HG03103 (cell line): ENCODE results near the gene TRPC3.

ENCODE experiments used
- ATAC-seq: cut with Tn5 transposase; IDR thresholded peaks from one replicate; pipeline ENCODE4 v1.9.1; 2021; ENCODE audit warnings: low read depth; ENCODE audit not compliant: unreplicated experiment

Gene TRPC3

DNA sequence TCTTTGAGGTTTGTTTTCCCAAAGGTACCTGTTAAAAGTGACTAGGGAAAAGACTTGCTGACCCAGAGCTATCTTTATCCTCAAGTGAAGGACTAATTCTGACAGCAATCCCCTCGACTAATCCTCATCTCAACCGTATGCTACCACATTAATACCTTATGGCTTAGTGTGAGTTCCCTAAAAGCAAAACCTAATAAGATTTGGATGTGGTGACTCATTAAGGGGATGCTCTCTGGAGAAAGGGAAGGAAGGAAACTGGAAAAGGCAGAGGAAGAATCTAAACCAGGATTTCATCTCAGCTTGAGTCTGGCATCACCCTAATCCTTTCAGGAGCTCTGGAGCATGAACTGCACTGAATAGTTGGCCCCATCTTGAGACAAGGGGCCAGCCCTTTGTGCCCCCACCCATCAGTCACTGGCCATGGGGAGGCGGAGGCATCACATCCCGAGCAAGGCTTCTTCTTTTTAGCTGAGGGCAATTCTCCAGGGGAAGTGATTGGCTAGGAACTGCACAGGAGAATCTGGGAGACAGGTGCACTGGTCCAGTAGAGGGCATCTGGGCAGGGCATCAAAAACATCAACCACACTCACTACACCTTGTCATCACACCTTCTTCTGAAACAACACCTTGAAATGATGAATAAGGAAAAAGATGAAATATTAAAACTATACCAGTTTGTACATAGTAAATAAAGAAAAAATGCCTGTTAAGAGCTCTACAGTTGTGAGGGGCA lies 74.7 kb downstream of the TRPC3 start:
- no peak for ATAC-seq

DNA sequence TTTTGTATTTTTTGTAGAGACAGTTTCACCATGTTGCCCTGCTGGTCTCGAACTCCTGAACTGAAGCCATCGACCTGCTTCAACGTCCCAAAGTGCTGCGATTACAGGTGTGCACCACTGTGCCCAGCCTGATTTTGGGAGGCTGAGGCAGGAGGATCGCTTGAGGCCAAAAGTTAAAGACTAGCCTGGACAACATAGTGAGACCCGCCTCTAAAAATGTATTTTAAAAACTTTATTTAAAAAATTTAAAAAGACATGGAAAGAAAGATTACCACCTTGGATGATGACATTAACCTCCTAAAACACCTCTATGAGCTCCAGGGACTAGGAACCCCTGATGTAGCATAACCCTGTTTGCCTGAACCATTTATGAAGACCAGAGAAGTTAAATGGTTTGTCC lies 75.8 kb downstream of the TRPC3 start:
- ATAC-seq, result no peak

DNA sequence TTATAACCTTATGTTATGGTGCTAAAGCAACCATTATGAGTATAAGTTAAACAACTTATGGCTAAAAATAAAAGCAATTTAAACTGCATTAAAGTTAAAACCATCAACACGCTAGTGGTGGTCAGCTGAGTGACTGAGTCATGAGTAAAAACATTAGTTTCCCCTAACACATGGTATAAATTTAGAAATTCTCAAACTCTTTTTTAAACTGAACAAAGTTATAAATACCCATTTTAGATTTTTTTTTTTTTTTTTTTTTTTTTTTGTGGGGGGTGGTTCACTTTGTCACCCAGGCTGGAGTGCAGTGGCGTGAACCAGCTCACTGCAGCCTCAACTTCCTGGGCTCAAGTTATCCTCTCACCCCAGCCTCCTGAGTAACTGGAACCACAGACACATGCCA lies 76.2 kb downstream of the TRPC3 start:
- ATAC-seq, result no peak

DNA sequence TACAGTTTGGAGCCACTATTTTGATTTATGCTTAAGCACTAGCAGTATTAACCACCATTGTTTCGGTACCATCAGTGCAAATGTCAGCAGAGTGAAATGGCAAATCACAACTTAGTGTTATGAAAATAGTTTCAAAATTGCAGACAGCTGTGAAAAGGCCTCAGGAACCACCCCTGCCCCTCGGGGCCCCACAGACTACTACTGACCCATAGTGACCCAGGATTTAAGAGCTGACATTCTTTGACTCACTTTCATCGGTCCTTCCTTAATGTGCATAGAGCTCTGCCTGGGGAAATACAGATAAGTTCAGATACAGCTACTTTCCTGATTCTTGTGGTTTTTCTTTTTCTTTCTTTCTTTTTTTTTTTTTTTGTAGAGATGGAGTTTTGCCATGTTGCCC lies 78.3 kb downstream of the TRPC3 start:
- no peak for ATAC-seq

DNA sequence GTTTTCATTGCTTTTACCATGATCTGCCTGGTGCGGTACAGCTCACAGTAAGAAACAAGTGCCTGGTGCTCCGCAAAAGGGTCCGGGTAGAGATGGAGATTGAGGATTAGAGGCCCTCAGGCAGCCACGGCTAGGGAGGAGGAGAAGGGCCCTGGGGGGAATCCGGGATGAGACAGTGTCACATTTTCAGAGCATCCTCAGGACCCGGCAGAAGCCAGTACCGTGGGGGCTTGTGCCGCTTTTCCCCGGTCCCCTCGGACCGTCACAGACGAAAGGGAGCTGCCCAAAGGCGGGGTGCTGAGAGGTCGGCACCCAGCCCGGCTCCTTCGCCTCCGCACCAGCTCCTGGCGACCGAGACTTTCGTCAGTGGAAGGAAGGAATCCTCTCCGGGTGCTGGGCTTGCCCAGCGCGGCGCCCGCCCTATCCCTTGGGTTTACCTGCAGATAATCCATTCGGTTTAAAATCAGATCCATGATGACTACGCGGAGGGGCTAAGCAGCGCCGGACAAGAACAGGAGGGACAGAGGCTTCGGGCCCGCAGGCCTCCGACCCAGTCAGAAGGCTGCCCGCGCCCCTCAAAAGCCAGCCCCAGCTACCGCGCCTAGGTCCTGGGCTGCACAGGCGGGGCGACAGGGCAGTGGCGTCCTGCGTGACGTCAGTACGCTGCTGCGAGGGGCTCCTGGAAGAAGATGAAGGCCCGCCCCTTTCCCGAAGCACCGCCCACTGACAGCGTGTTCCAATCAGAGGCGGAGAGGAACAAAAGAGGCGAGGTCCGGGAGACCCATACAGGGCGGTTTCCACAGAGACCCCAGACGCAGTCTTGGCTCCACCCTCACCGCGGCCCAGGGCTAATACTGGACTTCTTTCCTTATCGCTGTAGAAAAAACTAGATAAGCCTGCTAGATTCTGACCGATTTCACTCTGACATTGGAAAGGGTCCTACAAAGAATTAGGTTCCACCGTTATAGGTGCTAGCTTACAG lies 81.7 kb downstream of the TRPC3 start, which contains the start of gene BBS7:
BBS7 (minus strand) TSS at position 634 of the 982 bp plus-strand sequence; CDS start at position 473, 161 bp downstream.
- peak; percentile 98 for ATAC-seq

DNA sequence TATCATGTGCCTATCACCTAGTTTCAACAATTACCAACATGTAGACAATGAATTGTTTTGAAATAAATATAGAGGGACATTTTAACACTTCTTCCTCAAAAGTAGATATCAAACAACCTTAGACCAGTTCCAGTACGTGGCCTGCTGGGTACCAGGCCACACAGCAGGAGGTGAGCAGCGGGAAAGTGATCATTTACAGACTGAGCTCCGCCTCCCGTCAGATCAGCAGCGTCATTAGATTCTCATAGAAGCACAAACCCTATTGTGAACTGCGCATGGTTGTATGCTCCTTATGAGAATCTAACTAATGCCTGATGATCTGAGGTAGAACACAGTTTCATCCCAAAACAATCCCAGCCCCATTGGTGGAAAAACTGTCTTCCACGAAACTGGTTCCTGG lies 88.1 kb downstream of the TRPC3 start:
- no peak for ATAC-seq

DNA sequence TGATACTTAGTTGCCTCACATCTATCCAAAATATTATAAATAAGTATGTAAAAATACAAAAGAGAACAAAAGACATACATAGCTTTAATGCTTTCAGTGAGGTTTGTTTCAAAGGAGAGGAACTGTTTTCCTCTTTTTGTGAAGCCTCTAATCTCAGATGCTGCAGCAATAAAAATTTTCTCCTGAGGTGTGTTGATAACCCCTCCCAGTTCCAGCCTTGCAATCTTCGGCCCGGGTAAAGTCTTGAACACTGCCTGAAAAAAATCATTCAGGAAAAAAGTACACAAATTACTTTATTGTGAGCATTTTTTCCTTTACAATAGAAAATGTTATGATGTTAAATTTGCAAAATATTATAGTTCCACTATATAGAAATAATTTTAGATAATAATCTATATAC lies 90.4 kb downstream of the TRPC3 start:
- ATAC-seq, result no peak

DNA sequence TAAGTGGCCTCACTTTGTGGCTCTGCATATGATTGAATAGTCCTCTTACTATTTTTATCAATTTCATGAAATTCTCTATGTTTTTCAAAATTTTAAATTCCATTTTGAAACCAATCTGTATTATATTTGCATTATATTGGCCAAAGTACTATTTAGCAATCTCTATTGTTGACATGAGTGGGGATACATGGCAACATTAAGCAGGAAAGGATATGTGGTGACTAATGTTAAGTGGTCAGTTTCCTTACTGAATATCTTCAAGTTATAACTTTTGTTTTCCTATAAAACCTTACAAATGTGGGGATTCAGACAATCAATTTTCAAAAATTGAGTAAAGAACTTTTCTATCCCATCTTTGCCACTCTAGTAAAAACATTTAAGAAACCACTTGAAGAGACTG lies 91.7 kb downstream of the TRPC3 start:
- ATAC-seq, result no peak

DNA sequence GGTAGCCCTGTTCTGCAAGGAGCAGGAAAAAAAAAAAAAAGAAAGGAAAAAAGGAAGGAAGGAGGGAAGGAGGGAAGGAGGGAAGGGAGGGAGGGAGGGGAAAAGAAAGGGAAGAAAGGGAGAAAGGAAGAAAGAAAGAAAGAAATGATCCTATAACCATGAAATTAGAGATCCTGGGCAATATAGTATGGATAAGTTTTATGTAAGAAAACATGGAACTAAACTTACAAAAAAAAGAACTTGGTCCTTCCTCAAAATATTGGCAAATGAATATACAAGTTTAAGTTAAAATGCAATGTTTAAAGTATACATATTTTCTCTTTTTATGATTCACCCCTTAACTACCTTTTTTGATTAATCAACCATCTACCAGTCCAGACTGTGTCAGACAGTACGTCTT lies 100.5 kb downstream of the TRPC3 start:
- ATAC-seq, result no peak

DNA sequence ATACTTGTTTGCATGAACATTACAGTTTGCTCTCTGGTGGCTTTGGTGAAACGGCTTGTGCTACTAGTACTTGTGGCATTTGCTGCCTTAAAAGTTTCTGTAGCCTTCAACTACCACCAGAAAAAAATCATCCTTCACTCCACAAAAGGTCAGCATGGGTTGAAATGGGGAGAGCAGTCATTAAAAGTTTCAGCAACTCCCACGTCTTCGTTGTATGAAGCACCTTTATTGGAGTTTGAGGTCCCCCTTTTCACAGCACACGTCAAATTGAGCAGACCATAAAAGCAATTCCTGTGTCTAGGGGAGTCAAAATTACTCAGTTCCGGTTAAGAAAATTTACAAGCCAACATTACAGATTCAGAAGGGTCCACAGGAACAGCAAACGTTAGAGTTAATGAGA lies 105.2 kb downstream of the TRPC3 start:
- ATAC-seq, result no peak

DNA sequence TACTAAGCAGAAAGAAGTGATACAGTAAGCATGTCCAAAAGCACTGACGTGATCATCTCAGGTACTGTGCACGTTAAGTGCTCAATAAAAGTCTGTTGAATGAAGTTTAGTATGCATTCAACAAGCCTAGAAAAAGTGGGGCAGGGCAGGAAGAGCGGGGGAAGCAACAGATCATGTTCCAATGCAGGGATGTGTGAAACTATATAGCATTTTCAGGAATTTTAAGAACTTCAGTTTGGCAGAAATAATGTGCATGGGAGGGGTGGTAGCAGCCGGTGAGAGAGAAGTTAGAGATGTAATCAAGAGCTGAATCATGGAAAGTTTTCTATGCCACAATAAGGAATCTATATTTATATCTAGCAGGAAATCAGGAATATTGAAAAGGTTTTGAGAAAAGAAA lies 109.0 kb downstream of the TRPC3 start:
- no peak for ATAC-seq

DNA sequence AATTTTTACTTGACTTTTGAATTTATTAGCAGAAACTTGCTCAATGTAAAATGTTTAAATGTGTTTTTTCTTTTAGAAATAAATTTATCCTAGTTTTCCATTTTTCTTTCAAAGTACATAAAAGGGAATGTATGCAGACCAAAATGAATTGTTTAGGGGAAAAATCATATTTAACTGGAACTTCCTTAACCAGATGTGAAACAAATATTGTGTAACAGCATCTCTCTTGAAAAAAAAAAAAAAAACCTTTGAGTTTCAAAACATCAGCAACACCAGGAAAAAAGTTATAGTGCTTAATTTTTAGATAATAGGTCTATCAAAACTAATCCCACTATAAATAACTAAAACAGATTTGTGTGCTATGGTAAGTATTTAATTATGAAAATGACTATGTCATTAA lies 113.7 kb downstream of the TRPC3 start:
- no peak for ATAC-seq

DNA sequence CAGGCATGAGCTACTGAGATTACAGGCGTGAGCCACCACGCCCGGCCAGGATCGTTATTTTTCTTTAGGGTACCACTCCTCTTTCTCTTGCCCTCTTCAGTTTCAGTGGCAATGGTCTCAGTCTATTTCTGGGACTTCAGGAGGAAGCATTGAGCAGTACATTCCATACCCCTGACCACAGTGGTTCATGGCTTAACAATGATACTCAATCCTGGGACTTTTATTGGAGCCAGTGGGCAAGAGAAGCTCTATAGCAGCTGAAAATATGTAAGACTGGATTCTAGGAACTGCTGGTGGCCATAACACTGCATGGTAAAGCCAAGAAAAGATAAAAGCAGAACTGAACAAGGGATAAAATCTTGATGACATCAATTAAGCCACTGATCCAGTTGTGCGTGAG lies 122.3 kb downstream of the TRPC3 start:
- ATAC-seq, result no peak
